Anterior cingulate cortex (tissue), 58 donors: ENCODE results near the gene ZNF385B.
A peak's percentile ranks its signal among the peaks of the same experiment; 100 is the strongest.

Experiments used
- DNase-seq, 58 donors: peaks; one replicate each; lab custom pipeline; 2025; lab: John Stamatoyannopoulos, UW

The ZNF385B gene

GRCh38 chr2:179559108-179559806 lies 302.2 kb downstream of the ZNF385B start:
- DNase-seq, result no peak

- DNase-seq, result no peak
Observed at GRCh38 chr2:179558010-179558934, 303.1 kb downstream of the ZNF385B start.

- no peak for DNase-seq
Observed at GRCh38 chr2:179556425-179556824, 305.0 kb downstream of the ZNF385B start.

- DNase-seq, result peak in 2 of 58 donors; percentile 5 to 10
Observed at GRCh38 chr2:179555691-179556283, 305.6 kb downstream of the ZNF385B start.

GRCh38 chr2:179554639-179555386 lies 306.6 kb downstream of the ZNF385B start:
- DNase-seq, result no peak

- no peak for DNase-seq
Observed at GRCh38 chr2:179553382-179553781, 308.0 kb downstream of the ZNF385B start.

GRCh38 chr2:179551539-179552045 lies 309.8 kb downstream of the ZNF385B start:
- no peak for DNase-seq

- DNase-seq, result no peak
Observed at GRCh38 chr2:179550849-179551248, 310.6 kb downstream of the ZNF385B start.

- no peak for DNase-seq
Observed at GRCh38 chr2:179550214-179550613, 311.2 kb downstream of the ZNF385B start.

- DNase-seq, result no peak
Observed at GRCh38 chr2:179546656-179547055, 314.8 kb downstream of the ZNF385B start.

- DNase-seq, result no peak
Observed at GRCh38 chr2:179545024-179545423, 316.4 kb downstream of the ZNF385B start.

- DNase-seq, result no peak
Observed at GRCh38 chr2:179543361-179543901, 318.0 kb downstream of the ZNF385B start.

GRCh38 chr2:179541586-179541985 lies 319.8 kb downstream of the ZNF385B start:
- DNase-seq, result no peak

GRCh38 chr2:179539124-179539511 lies 322.3 kb downstream of the ZNF385B start:
- no peak for DNase-seq

GRCh38 chr2:179538406-179539123 lies 322.8 kb downstream of the ZNF385B start:
- no peak for DNase-seq

GRCh38 chr2:179536185-179536584 lies 325.2 kb downstream of the ZNF385B start:
- no peak for DNase-seq

- DNase-seq, result no peak
Observed at GRCh38 chr2:179533875-179534274, 327.5 kb downstream of the ZNF385B start.

GRCh38 chr2:179532863-179533278 lies 328.5 kb downstream of the ZNF385B start:
- DNase-seq, result no peak

GRCh38 chr2:179528576-179529069 lies 332.8 kb downstream of the ZNF385B start:
- no peak for DNase-seq
